HG02763 (cell line): ENCODE measurements around the gene UBE3B.

Experiments used
- ATAC-seq: cut with Tn5 transposase; IDR thresholded peaks from one replicate; pipeline ENCODE4 v1.9.1; 2021; ENCODE audit warnings: mild to moderate bottlenecking, moderate library complexity; ENCODE audit not compliant: unreplicated experiment

The UBE3B gene

DNA sequence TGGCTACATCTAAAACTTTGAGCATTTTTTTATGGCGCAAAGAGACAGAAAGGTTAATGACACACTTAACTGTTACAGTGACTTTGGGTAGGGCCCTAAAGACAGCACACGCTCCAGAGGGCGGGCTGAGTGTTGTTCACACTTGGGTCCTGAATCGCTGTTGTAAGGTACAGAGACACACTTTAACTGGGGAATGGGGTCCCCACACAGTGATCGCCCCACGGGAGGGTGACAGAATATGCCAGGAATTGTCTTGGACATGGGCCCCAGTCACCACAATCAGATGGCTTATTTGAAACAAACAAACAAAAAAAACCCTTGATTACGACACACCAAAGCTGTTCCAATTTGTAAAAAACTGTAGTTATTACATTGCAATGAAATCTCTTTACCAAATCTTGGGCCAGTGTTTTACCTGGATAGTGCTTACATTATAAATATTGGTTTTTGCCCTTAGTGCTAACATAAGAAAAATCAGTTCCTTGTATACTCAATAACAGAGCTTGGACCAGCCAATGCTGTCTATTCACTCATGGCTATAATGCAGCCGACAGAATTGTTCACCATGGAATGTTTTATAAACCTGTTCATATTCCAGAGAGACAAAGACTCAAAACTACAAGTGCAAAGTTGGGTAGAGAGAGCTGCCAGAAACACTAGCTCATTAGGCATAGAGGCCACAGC, 28.6 kb upstream of the UBE3B start:
- ATAC-seq: no peak

DNA sequence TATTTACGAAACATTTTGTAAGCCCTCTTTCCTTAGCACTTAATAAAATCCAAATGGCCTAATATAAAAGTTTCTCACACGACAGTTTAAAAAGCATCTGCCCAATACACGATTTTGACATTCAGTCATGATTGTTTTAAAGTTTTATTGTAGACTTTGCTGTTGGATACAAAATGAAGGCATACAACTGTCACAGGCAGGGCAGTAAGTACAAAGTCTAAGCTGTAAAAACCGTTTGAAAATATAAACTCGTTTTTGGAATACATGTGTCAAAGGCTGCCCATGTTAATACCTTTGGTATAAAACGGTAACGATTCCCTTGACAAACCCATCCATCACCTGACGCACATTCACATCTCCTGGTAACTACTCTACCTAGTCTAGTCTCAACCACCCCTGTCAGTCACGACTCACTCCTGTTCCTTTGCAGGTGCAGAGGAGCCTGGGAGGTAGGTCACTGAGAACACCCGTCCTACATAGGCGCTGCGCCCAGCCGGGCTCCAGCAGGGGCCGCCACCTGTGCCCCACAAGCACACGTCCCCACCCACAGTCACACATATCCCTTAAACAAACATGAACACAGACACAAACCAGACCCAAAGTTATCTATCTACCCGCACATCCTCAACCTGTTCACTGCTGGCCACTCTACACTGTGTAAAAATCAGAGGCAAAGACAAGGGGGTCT, 27.4 kb upstream of the UBE3B start:
- no peak for ATAC-seq

DNA sequence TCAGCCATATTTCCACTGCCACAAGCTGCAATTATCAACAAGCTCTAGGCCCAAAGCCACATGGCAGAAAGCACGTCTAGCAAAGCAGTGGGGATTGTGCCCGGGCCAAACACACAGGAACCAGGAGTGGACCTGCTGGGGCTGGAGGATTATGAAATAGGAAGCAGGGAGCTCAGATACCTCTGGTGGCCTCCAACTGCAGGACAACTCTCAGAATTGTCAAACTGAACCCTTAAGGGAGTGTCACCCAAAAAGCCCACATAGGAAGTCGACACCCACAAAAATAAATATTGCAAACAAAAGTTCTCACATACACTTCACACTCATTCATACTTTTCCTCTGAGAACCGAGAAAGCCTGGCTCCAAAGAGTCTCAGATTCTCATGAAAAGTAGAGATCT, 26.5 kb upstream of the UBE3B start:
- no peak for ATAC-seq

DNA sequence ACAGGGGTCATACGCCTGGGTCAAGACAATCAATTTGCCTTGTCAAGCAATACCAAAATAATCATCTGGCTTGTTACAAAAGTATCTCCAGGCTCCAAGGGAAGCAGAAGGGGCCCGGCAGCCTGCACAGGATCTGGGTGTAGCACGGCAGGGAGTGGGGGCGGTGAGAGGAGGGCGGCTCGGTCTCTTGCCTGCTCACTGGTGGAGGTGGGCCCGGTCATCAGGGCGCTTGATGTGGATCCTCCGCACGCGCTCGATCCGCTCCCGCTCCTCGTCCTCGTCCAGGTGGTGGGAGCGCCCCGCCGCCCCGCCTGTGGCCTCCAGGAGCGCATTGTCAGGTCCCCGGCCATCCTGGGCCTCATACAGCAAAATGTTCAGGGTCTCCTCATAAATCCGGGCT, 26.0 kb upstream of the UBE3B start:
- no peak for ATAC-seq

GRCh38 chr12:109452489-109452888, 24.9 kb upstream of the UBE3B start:
- no peak for ATAC-seq

DNA sequence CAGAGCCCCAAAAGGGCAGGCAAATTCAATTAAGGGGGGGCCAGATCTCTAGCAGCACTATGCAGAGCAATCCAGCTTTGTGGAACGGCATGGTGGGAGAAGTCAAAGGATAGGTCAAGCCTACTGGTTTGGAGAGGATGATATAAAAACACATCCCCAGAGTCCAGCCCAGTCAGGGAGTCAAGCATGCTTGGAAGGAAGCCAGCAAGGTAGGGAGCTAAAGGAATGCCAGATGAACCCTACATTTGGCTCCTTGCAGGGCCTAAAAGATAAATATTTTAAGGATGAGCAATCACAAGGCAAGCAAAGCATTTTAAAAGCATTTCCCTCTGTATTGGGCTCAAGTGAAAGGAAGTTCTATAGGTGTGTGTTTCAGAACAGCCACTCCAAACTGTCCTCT, 21.7 kb upstream of the UBE3B start:
- no peak for ATAC-seq

DNA sequence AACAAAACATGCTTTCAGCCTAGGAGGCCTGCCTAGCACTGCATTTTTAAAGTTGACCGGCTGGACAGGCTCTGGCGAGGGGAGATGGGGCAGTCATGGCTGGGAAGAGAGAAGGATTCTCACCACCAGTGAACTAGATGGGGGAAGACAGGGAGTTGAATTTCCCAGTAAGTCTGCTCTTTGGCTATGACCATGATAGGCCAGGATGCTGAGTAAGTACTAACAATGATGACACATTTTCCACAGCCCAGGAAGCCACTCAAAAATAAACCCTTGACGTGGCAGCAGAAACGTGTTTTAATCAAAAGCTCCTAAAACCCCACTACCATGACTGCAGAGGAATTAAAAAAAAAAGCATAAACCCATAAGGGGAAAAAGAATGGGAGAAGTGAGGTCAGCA, 19.3 kb upstream of the UBE3B start:
- ATAC-seq: no peak

DNA sequence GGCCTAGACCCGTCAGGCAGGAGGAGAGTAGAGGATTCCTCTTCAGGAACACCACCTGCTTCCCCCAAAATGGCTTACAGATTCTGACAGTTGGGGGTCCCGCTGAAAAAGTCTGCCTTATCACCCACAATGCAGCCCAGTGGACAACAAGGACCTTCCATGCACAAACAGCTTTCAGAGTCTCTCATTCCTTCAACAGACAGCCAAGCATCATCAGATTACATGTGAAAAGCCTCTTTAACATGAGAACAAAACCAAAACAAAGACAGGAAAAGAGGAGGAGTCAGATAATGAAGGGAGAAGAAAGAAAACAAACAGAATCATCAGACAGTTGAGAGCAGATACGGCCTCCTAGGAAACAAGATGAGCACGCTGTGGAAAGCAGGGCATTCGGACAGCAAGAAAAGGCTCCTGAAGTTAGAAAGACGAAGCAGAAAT, 18.6 kb upstream of the UBE3B start:
- ATAC-seq: no peak

DNA sequence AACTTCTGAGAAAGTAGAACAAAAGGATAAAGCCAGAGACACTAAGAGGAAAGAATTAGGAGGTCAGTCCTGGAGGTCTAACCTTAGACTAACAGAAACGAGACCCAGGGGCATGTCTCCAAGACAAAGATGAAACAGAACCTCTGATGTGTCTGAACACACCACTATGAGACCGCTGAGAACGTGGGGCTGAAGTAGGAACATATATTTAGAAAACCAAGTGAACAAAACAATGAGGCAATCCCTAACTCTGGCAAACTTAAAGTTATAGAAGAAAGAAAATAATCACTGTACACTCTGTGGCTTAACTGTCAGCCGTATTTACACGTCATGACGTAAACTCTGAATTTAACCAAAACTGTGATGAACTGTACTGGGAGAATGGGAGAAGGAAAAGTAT, 18.2 kb upstream of the UBE3B start:
- ATAC-seq: no peak

GRCh38 chr12:109460538-109460937, 16.9 kb upstream of the UBE3B start:
- no peak for ATAC-seq

- no peak for ATAC-seq
Observed at GRCh38 chr12:109461049-109461845, 16.2 kb upstream of the UBE3B start.

GRCh38 chr12:109461846-109462756, 15.3 kb upstream of the UBE3B start:
- no peak for ATAC-seq

DNA sequence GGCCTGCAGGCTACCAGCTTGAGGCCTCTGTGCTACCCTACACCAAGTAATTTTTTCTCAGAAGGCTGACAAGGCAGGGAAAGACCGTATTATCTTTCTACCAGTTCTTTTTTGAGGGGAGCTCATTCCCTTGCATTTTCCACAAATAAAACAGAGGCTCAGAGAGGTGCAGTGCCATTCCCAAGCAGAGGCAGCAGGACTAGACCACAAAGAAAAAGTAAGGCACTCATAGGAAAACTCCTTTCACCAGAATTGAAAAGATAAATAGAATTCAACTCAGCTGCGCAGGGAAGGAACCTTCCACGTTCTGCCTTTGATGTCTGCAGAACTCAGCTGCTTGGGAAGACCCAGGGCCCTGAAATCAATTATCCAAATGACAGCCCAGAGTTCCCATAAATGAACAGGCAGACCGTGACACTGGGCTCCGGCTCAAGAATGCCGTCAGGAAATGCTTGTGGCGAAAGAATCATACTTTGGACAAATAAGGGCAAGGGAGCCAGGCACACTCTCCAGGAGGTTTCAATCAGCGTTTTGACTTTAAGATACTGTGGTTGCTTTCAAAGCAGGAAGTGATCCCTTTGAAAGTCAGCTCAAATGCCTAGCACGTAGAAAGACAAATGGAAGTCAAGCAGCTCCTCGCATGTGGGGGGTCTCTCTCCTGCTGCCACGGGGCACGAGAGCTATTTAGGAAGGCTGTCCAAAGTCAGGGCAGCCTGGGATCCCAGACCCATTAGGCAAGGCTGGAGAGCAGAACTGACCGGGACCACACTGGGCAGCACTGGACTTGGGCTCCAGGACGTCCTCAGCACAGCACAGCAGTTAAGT, 14.4 kb upstream of the UBE3B start:
- no peak for ATAC-seq

- ATAC-seq: no peak
Observed at GRCh38 chr12:109463756-109464155, 13.7 kb upstream of the UBE3B start.

GRCh38 chr12:109464642-109465351, 12.6 kb upstream of the UBE3B start:
- no peak for ATAC-seq

GRCh38 chr12:109466305-109466704, 11.1 kb upstream of the UBE3B start:
- ATAC-seq: no peak

DNA sequence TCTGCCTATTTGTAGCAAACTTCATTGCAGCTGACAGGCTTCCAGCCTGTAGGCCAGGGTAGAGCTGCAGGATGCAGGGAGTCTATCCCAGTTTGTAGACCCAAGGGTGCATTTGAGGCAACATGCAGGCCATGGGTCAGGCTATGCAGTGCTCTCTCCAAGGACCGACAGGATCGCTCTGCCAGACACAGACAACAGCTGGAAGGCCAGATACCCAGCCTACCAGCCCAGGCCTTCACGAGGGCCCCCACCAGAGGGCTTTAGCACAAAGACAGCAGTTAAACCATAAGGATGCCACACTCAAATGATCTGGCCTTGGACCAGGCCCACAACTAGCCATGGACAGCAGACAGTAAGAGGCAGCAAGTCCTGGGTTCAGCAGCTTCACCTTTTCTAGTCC, 10.6 kb upstream of the UBE3B start:
- ATAC-seq: no peak

DNA sequence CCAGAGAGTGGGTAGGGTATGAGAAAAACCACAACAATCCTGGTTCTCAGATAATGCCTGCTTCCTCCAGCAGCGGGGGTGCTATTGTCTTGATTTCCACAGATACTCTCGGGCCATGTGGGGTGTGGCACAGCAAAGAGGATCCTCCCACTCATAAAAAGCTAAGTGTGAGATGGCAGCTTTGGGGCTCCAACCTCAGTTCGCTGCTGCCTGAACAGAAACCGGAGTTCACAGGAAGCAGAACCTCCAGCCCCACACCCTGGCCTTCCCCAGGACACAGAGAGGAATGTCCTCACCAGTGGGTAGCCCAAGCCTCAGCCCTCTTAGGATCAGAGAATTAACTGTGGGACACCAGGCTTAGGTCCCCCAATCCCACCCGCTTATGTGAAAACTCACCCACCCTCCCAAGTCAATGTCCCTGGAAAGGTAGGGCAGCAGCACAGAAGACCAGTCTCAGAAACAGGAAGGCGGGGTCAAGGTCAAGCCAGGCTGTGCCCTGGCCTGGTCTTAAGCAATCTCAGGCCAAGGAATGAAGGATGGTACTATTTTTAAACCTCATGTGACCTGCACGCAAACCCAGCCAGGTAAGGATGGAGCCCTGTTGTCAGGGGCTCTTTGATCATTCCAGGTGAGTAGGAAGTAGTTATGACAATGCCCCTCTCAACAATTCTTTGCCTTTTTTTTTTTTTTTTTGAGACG, 9.3 kb upstream of the UBE3B start:
- no peak for ATAC-seq

DNA sequence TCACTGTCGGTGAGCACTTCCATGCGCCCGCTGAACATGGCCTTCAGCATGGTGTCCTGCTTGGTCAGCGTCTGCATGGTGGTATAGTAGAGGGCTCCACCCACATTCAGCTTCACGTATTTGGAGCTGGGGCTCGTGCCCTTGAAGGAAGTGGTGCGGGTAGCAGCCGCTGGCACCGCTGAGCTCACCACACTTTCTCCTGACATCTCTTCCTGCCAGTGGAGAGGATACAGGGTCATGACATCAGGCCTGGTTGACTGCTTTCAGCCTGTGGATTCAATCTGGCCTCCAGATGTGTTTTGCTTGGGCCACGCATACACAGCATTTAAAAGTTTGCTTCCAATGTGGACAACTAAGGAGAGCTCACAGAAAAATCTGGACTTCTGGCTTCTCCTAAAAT, 7.9 kb upstream of the UBE3B start:
- no peak for ATAC-seq
